NCI-H1417 (cell line): ENCODE results near the gene TENT4A.

Source experiments
- DNase-seq, 3 experiments: peaks; one replicate each; lab custom pipeline; 2025; lab: John Stamatoyannopoulos, UW

Gene TENT4A

GRCh38 chr5:6700074-6700684 lies 13.1 kb upstream of the TENT4A start:
- DNase-seq, result no peak

- DNase-seq, result no peak
These were observed 12.4 kb upstream of the TENT4A start for GRCh38 chr5:6700685-6701355.

- no peak for DNase-seq
These were observed 11.7 kb upstream of the TENT4A start for GRCh38 chr5:6701491-6701890.

- no peak for DNase-seq
These were observed 10.6 kb upstream of the TENT4A start for GRCh38 chr5:6702633-6703032.

GRCh38 chr5:6703806-6704205 lies 9.4 kb upstream of the TENT4A start:
- no peak for DNase-seq

GRCh38 chr5:6704361-6704851 lies 8.8 kb upstream of the TENT4A start:
- no peak for DNase-seq

GRCh38 chr5:6705088-6705487 lies 8.1 kb upstream of the TENT4A start:
- no peak for DNase-seq

- no peak for DNase-seq
These were observed 7.3 kb upstream of the TENT4A start for GRCh38 chr5:6705959-6706358.

- DNase-seq, result no peak
These were observed 5.4 kb upstream of the TENT4A start for GRCh38 chr5:6707852-6708251.

GRCh38 chr5:6708814-6709213 lies 4.4 kb upstream of the TENT4A start:
- no peak for DNase-seq

GRCh38 chr5:6710070-6710469 lies 3.2 kb upstream of the TENT4A start:
- DNase-seq, result no peak

- DNase-seq, result no peak
These were observed 2.5 kb upstream of the TENT4A start for GRCh38 chr5:6710551-6711318.

GRCh38 chr5:6711409-6712141 lies 1.7 kb upstream of the TENT4A start:
- DNase-seq, result no peak

GRCh38 chr5:6712142-6712576 lies 1.1 kb upstream of the TENT4A start:
- DNase-seq, result peak; percentile 55 to 83 (median 78)

- DNase-seq, result peak; percentile 56 to 99 (median 99)
These were observed 507 bp upstream of the TENT4A start for GRCh38 chr5:6712577-6713273.

GRCh38 chr5:6714226-6715041 lies 1.2 kb downstream of the TENT4A start:
- peak; percentile 27 to 55 (median 52) for DNase-seq

- DNase-seq, result peak in 1 of 3 experiments; percentile 34
These were observed 2.0 kb downstream of the TENT4A start for GRCh38 chr5:6715271-6715670.

GRCh38 chr5:6715758-6716628 lies 2.8 kb downstream of the TENT4A start:
- peak in 2 of 3 experiments; percentile 6 to 34 for DNase-seq

- DNase-seq, result no peak
These were observed 3.5 kb downstream of the TENT4A start for GRCh38 chr5:6716629-6717149.
